ENCODE data around the gene CAPN12. TPM values are rescaled to one million over a fixed set of nuclear protein-coding genes. Genes with fewer than 3 reads are reported as not detected.

CAPN12 gene
- 11.0 and 11.5 TPM in 2 replicates for polyA plus RNA-seq (2013)

- H4K8ac ChIP-seq (ENCODE audit: low read depth, low read length) = no peak within 1 kb of the TSS
- H4K91ac ChIP-seq (ENCODE audit: low read depth, low read length) = no peak within 1 kb of the TSS
- H2BK120ac ChIP-seq (ENCODE audit: insufficient read depth, low read length, poor library complexity) = no peak within 1 kb of the TSS
- no peak within 1 kb of the TSS for H2AFZ ChIP-seq (ENCODE audit: insufficient read depth, low read length, poor library complexity)
- H3K79me2 ChIP-seq (ENCODE audit: control insufficient read depth, insufficient read depth, low read length, poor library complexity) = no peaks in the 10 kb centered on the region
- H3K4me1 ChIP-seq (ENCODE audit: control insufficient read depth in 1 of 2, insufficient read depth in 2 of 2, low read length in 2 of 2) = no peaks in the 10 kb centered on the region
- H2BK12ac ChIP-seq (ENCODE audit: low read length) = no peak within 1 kb of the TSS
- no peak within 1 kb of the TSS for H3K18ac ChIP-seq (ENCODE audit: low read length)
- no peak within 1 kb of the TSS for H3K4ac ChIP-seq (ENCODE audit: low read depth, low read length)
- no peak within 1 kb of the TSS for H4K12ac ChIP-seq (ENCODE audit: low read depth, low read length)
- no peaks in the 10 kb centered on the region for H3K27me3 ChIP-seq (ENCODE audit: insufficient read depth, low read length)
- H2BK5ac ChIP-seq (ENCODE audit: low read depth, low read length, poor library complexity) = no peak within 1 kb of the TSS
- H3K36me3 ChIP-seq (ENCODE audit: control insufficient read depth in 1 of 2, insufficient read depth in 2 of 2, low read length in 2 of 2) = no peaks in the 10 kb centered on the region
- no peak within 1 kb of the TSS for H3K23ac ChIP-seq (ENCODE audit: low read length)
- no peak for DNase-seq
- no peak within 1 kb of the TSS for H3K27ac ChIP-seq (ENCODE audit: low read depth, low read length)
- H3K9me3 ChIP-seq (ENCODE audit: insufficient read depth, low read depth, low read length) = peaks cover 3% of the 10 kb centered on the region
- no peak within 1 kb of the TSS for H3K14ac ChIP-seq (ENCODE audit: low read length)
- H3K79me1 ChIP-seq (ENCODE audit: low read length) = no peaks in the 10 kb centered on the region
- H3K4me2 ChIP-seq (ENCODE audit: low read length) = no peak within 1 kb of the TSS
- no peak within 1 kb of the TSS for H3K9ac ChIP-seq (ENCODE audit: low read length)
- WGBS (ENCODE audit: extremely low coverage, insufficient coverage, insufficient read length) = no CpG with 5 or more reads among the region's 10 CpGs
- no peak within 1 kb of the TSS for H2AK5ac ChIP-seq (ENCODE audit: low read length)
- no peak within 1 kb of the TSS for H3K4me3 ChIP-seq (ENCODE audit: low read depth, low read length)
These were observed at the start of gene CAPN12 for GRCh38 chr19:38744298-38744681. CAPN12 (minus strand) TSS chr19:38744474; CDS start chr19:38744165, 309 bp downstream.

- Histone ChIP-seq H3K18ac (ENCODE audit: low read length) (no peak overlapping the region), H4K8ac (ENCODE audit: low read depth, low read length) (no peak overlapping the region), H3K4me1 (ENCODE audit: control insufficient read depth in 1 of 2, insufficient read depth in 2 of 2, low read length in 2 of 2) (no peaks in the 10 kb centered on the region), H3K36me3 (ENCODE audit: control insufficient read depth in 1 of 2, insufficient read depth in 2 of 2, low read length in 2 of 2) (no peaks in the 10 kb centered on the region), H4K91ac (ENCODE audit: low read depth, low read length) (no peak overlapping the region), H3K79me2 (ENCODE audit: control insufficient read depth, insufficient read depth, low read length, poor library complexity) (no peaks in the 10 kb centered on the region), H2AK5ac (ENCODE audit: low read length) (no peak overlapping the region), H3K14ac (ENCODE audit: low read length) (no peak overlapping the region), H3K27me3 (ENCODE audit: insufficient read depth, low read length) (no peaks in the 10 kb centered on the region), H2AFZ (ENCODE audit: insufficient read depth, low read length, poor library complexity) (no peak overlapping the region), H3K9ac (ENCODE audit: low read length) (no peak overlapping the region), H3K79me1 (ENCODE audit: low read length) (peaks cover 3% of the 10 kb centered on the region), H3K4ac (ENCODE audit: low read depth, low read length) (no peak overlapping the region), H3K4me3 (ENCODE audit: low read depth, low read length) (no peak overlapping the region), H4K12ac (ENCODE audit: low read depth, low read length) (no peak overlapping the region), H3K27ac (ENCODE audit: low read depth, low read length) (no peak overlapping the region), H3K23ac (ENCODE audit: low read length) (no peak overlapping the region), H2BK12ac (ENCODE audit: low read length) (no peak overlapping the region), H3K9me3 (ENCODE audit: insufficient read depth, low read depth, low read length) (no peaks in the 10 kb centered on the region), H3K4me2 (ENCODE audit: low read length) (no peak overlapping the region), H2BK5ac (ENCODE audit: low read depth, low read length, poor library complexity) (no peak overlapping the region), H2BK120ac (ENCODE audit: insufficient read depth, low read length, poor library complexity) (no peak overlapping the region)
- DNase-seq = no peak
- no CpG with 5 or more reads among the region's 5 CpGs for WGBS (ENCODE audit: extremely low coverage, insufficient coverage, insufficient read length)
These were observed 49.4 kb upstream of the CAPN12 start for GRCh38 chr19:38793671-38794070.

- no peak overlapping the region for H3K4ac ChIP-seq (ENCODE audit: low read depth, low read length)
- H3K27me3 ChIP-seq (ENCODE audit: insufficient read depth, low read length) = no peaks in the 10 kb centered on the region
- H2BK120ac ChIP-seq (ENCODE audit: insufficient read depth, low read length, poor library complexity) = no peak overlapping the region
- no peak overlapping the region for H3K14ac ChIP-seq (ENCODE audit: low read length)
- H3K23ac ChIP-seq (ENCODE audit: low read length) = no peak overlapping the region
- H3K4me2 ChIP-seq (ENCODE audit: low read length) = no peak overlapping the region
- peaks cover 3% of the 10 kb centered on the region for H3K79me1 ChIP-seq (ENCODE audit: low read length)
- no peak overlapping the region for H3K4me3 ChIP-seq (ENCODE audit: low read depth, low read length)
- H2AK5ac ChIP-seq (ENCODE audit: low read length) = no peak overlapping the region
- no peak overlapping the region for H2BK5ac ChIP-seq (ENCODE audit: low read depth, low read length, poor library complexity)
- H4K12ac ChIP-seq (ENCODE audit: low read depth, low read length) = no peak overlapping the region
- H3K79me2 ChIP-seq (ENCODE audit: control insufficient read depth, insufficient read depth, low read length, poor library complexity) = no peaks in the 10 kb centered on the region
- H2BK12ac ChIP-seq (ENCODE audit: low read length) = no peak overlapping the region
- no peak overlapping the region for H4K91ac ChIP-seq (ENCODE audit: low read depth, low read length)
- H3K18ac ChIP-seq (ENCODE audit: low read length) = no peak overlapping the region
- no peaks in the 10 kb centered on the region for H3K36me3 ChIP-seq (ENCODE audit: control insufficient read depth in 1 of 2, insufficient read depth in 2 of 2, low read length in 2 of 2)
- no peaks in the 10 kb centered on the region for H3K4me1 ChIP-seq (ENCODE audit: control insufficient read depth in 1 of 2, insufficient read depth in 2 of 2, low read length in 2 of 2)
- no peaks in the 10 kb centered on the region for H3K9me3 ChIP-seq (ENCODE audit: insufficient read depth, low read depth, low read length)
- H2AFZ ChIP-seq (ENCODE audit: insufficient read depth, low read length, poor library complexity) = no peak overlapping the region
- H4K8ac ChIP-seq (ENCODE audit: low read depth, low read length) = no peak overlapping the region
- DNase-seq = peak; percentile 33 to 63
- H3K27ac ChIP-seq (ENCODE audit: low read depth, low read length) = no peak overlapping the region
- H3K9ac ChIP-seq (ENCODE audit: low read length) = no peak overlapping the region
- WGBS (ENCODE audit: extremely low coverage, insufficient coverage, insufficient read length) = no CpG with 5 or more reads among the region's 8 CpGs
These were observed 48.9 kb upstream of the CAPN12 start for GRCh38 chr19:38793177-38793576.

- WGBS (ENCODE audit: extremely low coverage, insufficient coverage, insufficient read length) = no CpG with 5 or more reads among the region's 71 CpGs
- Histone ChIP-seq H3K4me1 (ENCODE audit: control insufficient read depth in 1 of 2, insufficient read depth in 2 of 2, low read length in 2 of 2) (no peaks in the 10 kb centered on the region), H3K79me2 (ENCODE audit: control insufficient read depth, insufficient read depth, low read length, poor library complexity) (no peaks in the 10 kb centered on the region), H3K18ac (ENCODE audit: low read length) (no peak overlapping the region), H3K4ac (ENCODE audit: low read depth, low read length) (no peak overlapping the region), H3K4me3 (ENCODE audit: low read depth, low read length) (peak overlapping the region; percentile 12), H3K14ac (ENCODE audit: low read length) (peak overlapping the region; percentile 66), H2AK5ac (ENCODE audit: low read length) (peak overlapping the region; percentile 81), H4K8ac (ENCODE audit: low read depth, low read length) (peak overlapping the region; percentile 62), H3K23ac (ENCODE audit: low read length) (no peak overlapping the region), H2BK120ac (ENCODE audit: insufficient read depth, low read length, poor library complexity) (peak overlapping the region; percentile 83), H3K27me3 (ENCODE audit: insufficient read depth, low read length) (no peaks in the 10 kb centered on the region), H2AFZ (ENCODE audit: insufficient read depth, low read length, poor library complexity) (peak overlapping the region; percentile 60), H4K12ac (ENCODE audit: low read depth, low read length) (peak overlapping the region; percentile 57), H3K27ac (ENCODE audit: low read depth, low read length) (no peak overlapping the region), H3K9ac (ENCODE audit: low read length) (no peak overlapping the region), H3K4me2 (ENCODE audit: low read length) (no peak overlapping the region), H4K91ac (ENCODE audit: low read depth, low read length) (peak overlapping the region; percentile 68), H3K79me1 (ENCODE audit: low read length) (peaks cover 3% of the 10 kb centered on the region), H2BK12ac (ENCODE audit: low read length) (peak overlapping the region; percentile 92), H3K36me3 (ENCODE audit: control insufficient read depth in 1 of 2, insufficient read depth in 2 of 2, low read length in 2 of 2) (no peaks in the 10 kb centered on the region), H2BK5ac (ENCODE audit: low read depth, low read length, poor library complexity) (peak overlapping the region; percentile 50), H3K9me3 (ENCODE audit: insufficient read depth, low read depth, low read length) (no peaks in the 10 kb centered on the region)
- DNase-seq = peak; percentile 35 to 44
These were observed 48.2 kb upstream of the CAPN12 start for GRCh38 chr19:38792250-38793111.

All from trophoblast cell (in vitro differentiated cells and primary cell).